Measurements from ENCODE around the gene LRP5.
A peak's percentile ranks its signal among the peaks of the same experiment; 100 is the strongest.

The LRP5 gene

DNA sequence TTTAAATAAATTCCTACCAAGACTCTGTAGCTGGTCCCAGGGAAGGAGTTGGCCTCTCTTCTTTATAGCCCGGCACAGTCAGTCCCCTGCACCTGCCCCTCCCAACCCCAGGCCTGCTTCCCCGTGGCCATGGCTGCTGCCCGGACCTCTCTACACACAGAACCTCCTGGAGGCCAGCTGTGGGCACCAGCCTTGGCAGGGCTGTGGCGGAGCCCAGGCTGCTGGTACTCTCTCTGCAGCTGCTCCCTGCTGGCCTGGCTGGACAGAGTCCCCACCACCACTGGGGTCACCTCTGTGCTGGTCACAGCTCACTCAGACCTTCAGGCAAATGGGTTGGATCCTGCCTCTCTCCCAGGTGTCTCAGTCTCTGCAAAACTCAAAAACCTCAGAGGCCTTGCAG, 69.3 kb downstream of the LRP5 start:
- no peak for FAIRE-seq
- no peak for DNase-seq (ENCODE audit: insufficient read length, low spot score)
- TF ChIP-seq, protein P1, sequence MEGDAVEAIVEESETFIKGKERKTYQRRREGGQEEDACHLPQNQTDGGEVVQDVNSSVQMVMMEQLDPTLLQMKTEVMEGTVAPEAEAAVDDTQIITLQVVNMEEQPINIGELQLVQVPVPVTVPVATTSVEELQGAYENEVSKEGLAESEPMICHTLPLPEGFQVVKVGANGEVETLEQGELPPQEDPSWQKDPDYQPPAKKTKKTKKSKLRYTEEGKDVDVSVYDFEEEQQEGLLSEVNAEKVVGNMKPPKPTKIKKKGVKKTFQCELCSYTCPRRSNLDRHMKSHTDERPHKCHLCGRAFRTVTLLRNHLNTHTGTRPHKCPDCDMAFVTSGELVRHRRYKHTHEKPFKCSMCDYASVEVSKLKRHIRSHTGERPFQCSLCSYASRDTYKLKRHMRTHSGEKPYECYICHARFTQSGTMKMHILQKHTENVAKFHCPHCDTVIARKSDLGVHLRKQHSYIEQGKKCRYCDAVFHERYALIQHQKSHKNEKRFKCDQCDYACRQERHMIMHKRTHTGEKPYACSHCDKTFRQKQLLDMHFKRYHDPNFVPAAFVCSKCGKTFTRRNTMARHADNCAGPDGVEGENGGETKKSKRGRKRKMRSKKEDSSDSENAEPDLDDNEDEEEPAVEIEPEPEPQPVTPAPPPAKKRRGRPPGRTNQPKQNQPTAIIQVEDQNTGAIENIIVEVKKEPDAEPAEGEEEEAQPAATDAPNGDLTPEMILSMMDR (IDR thresholded peaks at IDR 0.05; ENCODE audit: insufficient read depth, missing control alignments): no peak

DNA sequence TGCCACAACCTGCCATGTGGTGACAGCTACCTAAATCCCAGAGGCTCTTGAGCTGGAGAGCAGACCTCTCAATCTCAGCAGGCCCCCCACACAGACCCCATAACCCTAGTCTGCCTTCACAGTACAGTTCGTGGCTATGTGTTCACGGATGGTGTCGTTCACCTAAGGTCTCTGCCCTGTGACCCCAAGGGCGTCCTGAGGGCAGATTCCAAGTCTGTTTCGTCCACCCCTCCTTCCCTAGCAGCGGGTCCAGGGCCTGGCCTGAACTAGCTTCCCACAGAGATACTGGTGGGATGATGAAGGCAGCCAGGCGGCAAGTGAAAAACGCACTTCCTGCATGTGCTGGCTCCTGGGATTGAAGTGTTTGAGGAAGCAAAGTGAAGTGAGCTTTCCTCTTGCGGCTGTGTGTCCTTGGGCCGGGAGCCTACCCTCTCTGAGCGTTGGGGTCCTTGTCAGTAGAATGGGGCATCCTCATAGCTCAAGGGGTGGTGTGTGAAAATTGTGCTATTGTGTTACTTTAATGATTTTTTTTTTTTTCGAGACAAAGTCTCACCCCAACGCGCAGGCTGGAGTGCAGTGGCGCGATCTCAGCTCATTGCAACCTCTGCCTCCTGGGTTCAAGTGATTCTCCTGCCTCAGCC, 70.1 kb downstream of the LRP5 start:
- DNase-seq (ENCODE audit: insufficient read length, low spot score) (no peak), FAIRE-seq (no peak)
- TF ChIP-seq, protein P1 (IDR thresholded peaks at IDR 0.05; ENCODE audit: insufficient read depth, missing control alignments): no peak

DNA sequence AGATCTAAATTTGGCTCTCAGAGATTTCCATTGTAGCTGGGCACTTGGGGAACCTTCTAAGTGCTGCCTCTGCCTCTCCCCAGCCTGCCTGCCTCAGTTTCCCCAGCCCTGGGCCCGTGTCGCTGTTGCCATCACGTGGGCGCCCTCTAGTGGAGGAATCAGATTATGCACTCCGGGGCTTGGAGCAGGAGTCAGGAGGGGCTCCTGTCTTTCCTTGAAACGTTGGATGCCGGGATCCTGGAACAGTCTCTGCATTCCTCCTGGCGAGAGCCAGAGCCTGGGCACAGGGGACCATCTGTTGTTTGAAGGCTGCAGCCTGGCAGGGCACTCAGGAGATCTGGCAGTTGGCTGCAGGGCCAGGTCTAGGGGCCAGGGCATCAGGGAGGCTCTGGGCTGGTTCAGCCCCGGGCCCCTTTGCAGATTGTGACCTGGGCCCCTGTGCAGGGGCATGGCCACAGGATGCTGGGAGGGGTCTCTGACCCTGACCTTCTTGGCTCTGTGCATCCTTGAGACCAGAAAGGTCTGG, 71.6 kb downstream of the LRP5 start:
- FAIRE-seq (no peak), DNase-seq (ENCODE audit: insufficient read length, low spot score) (peak; percentile 74)
- TF ChIP-seq, protein P1 (IDR thresholded peaks at IDR 0.05; ENCODE audit: insufficient read depth, missing control alignments): peak; percentile 74

DNA sequence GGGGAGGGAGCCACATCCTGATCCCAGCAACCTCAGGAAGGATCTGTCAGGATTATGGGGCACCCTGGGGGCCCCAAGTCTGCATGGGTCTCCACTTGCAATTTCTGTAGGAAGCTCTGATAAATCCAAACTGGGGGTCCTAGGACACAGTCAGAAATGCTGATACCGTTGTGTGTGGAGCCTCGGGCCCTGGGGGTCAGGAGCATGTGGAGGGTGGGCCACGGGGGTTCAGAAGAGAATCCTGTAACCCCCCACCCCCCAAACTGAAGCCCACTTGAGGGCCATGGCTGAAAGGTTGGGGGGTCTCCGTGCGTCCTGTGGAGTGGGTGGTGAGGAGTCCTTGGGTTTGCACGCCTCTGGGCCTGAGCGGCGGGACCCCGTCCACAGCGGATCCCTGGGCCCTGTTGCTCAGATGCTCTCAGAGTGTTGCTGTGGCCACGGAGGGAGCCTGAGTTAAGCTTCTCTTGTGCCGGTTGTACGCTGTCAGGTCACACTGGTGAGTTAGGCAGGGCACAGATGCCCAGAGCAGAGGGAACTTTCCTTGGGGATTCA, 72.2 kb downstream of the LRP5 start:
- TF ChIP-seq, protein P1 (IDR thresholded peaks at IDR 0.05; ENCODE audit: insufficient read depth, missing control alignments): no peak
- DNase-seq (ENCODE audit: insufficient read length, low spot score): no peak
- no peak for FAIRE-seq

DNA sequence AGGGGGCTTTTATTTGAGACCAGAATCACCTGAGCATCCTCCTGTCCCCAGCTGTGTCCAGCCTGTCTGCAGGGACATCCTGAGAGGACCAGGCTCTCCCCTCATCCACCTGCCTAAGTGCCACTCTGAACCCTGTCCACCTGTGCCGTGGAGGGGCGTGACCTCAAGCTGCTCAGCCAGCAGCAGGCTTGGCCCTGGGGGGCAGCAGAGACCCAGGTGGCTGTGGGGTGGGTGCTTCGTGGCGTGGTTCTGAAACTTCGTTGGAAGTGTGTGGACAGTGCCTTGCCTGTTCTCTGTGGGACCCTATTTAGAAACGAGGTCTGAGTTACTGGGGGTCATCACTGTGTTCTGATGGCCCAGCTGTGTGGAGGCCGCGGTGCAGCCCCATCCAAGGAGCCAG, 72.7 kb downstream of the LRP5 start:
- TF ChIP-seq, protein P1 (IDR thresholded peaks at IDR 0.05; ENCODE audit: insufficient read depth, missing control alignments): no peak
- DNase-seq (ENCODE audit: insufficient read length, low spot score): no peak
- no peak for FAIRE-seq

DNA sequence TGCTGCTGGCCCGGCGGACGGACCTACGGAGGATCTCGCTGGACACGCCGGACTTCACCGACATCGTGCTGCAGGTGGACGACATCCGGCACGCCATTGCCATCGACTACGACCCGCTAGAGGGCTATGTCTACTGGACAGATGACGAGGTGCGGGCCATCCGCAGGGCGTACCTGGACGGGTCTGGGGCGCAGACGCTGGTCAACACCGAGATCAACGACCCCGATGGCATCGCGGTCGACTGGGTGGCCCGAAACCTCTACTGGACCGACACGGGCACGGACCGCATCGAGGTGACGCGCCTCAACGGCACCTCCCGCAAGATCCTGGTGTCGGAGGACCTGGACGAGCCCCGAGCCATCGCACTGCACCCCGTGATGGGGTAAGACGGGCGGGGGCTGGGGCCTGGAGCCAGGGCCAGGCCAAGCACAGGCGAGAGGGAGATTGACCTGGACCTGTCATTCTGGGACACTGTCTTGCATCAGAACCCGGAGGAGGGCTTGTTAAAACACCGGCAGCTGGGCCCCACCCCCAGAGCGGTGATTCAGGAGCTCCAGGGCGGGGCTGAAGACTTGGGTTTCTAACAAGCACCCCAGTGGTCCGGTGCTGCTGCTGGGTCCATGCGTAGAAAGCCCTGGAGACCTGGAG, 74.1 kb downstream of the LRP5 start:
- TF ChIP-seq, protein P1 (IDR thresholded peaks at IDR 0.05; ENCODE audit: insufficient read depth, missing control alignments): no peak
- FAIRE-seq: no peak
- no peak for DNase-seq (ENCODE audit: insufficient read length, low spot score)

DNA sequence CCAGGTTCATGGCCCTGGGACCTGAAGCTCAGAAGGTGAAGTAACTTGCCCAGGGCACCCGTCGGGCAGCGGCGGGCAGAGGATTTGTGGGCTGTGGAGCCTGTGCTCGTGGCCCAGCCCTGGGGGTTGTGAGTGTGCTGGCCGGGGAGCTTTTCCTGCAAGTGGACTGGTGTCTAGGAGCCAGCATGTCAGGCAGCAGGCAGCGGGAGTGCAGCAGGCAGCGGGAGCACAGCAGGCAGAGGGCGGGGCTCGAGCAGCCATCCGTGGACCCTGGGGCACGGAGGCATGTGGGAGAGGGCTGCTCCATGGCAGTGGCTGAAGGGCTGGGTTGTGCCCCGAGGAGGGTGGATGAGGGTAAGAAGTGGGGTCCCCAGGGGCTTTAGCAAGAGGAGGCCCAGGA, 75.4 kb downstream of the LRP5 start:
- TF ChIP-seq, protein P1 (IDR thresholded peaks at IDR 0.05; ENCODE audit: insufficient read depth, missing control alignments): no peak
- DNase-seq (ENCODE audit: insufficient read length, low spot score) (no peak), FAIRE-seq (no peak)

Data from D721Med (cell line).